UCSD-AML1 (cell line): Measurements from ENCODE around the gene CCDC78.
"Not testable (repeated sequence)": the region's sequence is repeated elsewhere in the genome, so short reads cannot be mapped to it uniquely, and the experiment has no call there.

Experiments
- DNase-seq: peaks from one replicate; lab custom pipeline; 2025; ENCODE audit not compliant: unreplicated experiment; lab: John Stamatoyannopoulos, UW

Gene CCDC78

GRCh38 chr16:761625-762513 lies 35.6 kb upstream of the CCDC78 start:
- DNase-seq, result no peak

- no peak for DNase-seq
These were observed 34.5 kb upstream of the CCDC78 start, which contains the start of gene MSLN for GRCh38 chr16:760545-761343. Gene MSLN (plus strand): TSS chr16:760734. CDS start chr16:762681, 1,947 bp downstream.

DNA sequence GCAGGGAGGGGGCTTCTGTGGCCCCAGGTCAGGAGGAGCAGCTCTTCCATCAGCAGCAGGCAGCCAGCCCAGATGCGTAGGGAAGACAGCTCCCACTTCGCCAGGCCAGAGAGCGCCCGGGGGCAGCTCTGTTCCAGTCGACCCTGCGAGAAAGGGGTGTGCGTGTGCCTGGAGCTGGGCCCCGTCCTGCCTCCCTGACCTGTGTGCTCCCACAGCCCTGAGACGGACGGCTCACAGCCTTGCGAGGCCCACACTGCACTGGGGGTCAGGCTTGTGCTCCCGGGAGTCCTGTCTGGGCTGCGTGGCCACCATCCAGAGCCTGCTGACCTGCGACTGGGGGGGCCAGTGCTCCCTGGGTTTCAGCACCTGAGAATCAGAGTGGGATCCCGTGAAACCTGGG lies 33.8 kb upstream of the CCDC78 start:
- DNase-seq, result no peak

DNA sequence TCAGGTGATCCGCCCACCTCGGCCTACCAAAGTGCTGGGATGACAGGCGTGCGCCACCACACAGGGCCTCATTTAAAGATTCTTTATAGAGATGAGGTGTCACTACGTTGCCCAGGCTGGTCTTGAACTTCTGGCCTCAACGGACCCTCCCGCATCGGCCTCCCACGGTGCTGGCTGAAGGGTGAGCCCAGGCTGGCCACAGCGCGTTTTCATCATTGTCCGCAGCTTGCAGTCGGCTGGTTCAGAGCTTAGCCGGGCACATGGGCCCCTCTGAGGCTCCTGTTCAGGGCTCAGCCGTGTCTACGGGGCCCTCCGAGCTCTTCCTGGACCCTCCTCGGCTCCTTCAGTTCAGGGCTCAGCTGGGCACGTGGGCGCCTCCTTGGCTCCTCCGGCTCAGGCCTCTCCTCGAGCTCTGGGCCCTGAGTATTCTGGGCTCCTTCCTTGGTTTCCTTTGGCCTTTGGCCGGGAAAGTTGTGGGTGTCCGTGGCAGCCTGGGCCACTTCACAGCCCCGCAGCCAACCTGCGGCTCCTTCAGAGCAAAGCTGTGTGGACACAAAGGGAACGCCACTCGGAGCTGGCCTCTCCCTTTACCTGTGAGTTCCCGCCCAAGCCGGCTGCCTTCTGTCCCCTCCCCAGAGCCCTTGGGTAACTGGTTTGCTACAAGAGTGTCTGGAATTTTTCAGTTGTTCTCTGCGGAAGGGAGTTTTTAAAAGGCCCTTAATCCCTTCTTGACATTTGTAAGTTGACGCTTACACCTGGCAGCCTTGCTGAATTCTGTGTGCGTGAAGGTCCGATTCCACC lies 33.1 kb upstream of the CCDC78 start:
- no peak for DNase-seq

GRCh38 chr16:756428-756827 lies 30.2 kb upstream of the CCDC78 start:
- no peak for DNase-seq

DNA sequence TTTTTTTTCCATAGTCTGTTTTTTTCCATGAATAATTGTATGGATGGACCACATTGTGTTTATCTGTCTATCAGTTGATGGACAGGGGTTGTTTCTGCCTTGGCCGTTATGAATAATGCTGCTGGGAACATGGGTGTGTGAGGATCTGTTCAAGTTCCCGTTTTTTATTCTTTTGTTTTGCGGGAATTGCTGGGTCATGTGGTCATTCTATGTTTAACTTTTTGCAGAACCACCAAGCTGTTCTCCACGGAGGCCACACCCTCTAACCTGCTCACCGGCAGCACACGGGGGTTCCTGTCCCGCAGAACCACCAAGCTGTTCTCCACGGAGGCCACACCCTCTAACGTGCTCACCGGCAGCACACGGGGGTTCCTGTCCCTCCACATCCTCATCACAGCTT lies 28.4 kb upstream of the CCDC78 start:
- peak; percentile 49 for DNase-seq

- DNase-seq, result not testable (repeated sequence)
These were observed 27.9 kb upstream of the CCDC78 start for GRCh38 chr16:754121-754607.

GRCh38 chr16:752007-752312 lies 25.7 kb upstream of the CCDC78 start:
- DNase-seq, result no peak

DNA sequence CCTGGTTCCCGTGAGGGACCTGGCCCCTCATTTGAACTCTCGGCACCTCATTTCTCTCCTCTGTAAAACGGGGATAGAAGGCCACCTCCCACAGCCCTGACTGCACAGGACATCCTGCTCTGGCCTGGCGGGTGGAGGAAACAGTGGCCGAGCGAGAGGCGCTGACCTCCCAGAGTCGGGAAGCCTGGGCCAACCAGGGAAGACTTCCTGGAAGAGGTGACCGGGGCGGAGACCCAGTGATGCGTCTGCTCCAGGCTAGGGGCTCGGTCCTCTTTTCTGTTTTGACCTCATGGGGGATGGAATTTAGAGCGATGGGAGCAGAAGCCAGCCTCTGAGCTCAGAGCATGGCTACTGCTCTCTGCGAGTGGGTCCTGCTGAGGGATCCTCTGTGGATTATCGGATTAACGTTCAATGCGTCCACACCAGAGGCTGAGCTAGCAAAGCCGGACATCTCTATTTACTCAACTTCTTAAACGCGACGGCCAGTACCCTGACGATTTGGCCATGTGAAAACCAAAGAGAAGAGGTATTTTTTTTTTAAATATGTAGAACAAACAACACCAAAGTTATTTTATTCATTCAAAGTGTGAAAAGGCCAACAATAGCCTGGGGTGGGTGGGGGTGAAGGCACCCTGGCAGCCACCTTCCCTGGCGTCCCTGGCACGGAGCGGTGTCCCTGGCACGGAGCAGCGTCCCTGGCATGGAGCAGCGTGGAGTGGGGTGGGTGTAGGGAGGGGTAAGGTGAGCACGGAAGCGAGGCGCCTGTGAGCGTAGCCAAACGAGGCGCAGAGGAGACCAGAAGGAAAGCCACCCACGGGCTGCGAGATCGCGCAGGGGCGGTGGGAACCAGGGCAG lies 25.1 kb upstream of the CCDC78 start:
- no peak for DNase-seq

GRCh38 chr16:750485-750884 lies 24.2 kb upstream of the CCDC78 start:
- DNase-seq, result no peak

GRCh38 chr16:749010-749409 lies 22.8 kb upstream of the CCDC78 start:
- DNase-seq, result no peak

GRCh38 chr16:747978-748746 lies 21.9 kb upstream of the CCDC78 start:
- DNase-seq, result no peak

DNA sequence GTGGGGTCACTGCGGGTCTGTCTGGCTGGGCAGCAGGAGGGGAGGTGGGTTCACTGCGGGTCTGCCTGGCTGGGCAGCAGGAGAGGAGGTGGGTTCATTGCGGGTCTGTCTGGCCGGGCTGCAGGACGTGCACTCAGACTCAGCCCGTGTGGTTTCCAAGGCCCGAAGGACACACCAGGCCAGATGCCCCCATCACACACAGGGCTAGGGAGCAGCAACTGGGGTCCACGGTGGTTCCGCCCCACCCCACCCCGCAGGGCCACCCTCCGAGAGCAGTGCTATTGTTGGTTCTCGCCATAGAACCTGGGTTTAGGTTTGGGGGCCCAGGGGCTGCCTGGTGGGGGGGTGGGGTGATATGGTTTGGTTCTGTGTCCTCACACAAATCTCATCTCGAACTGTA lies 20.4 kb upstream of the CCDC78 start:
- DNase-seq, result no peak

DNA sequence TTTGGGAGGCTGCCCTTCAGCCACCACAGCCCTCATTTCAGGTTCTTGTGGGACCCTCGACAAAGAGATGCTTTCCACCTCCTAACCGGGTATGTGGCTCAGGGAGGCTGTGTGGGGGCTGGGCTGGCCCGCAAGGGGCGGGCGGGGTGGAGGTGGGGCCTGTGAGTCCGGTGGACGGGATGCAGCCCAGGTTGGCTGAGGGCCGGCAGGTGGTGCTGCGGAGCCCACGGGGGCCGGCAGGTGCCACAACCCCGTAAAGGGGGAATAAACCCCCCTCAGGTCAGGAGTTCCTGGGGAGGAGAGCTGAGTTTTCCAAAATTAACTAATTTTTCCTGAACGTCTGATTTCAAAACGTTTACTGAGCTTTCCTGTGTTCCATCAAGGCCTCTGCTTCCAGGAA lies 19.5 kb upstream of the CCDC78 start:
- DNase-seq, result peak; percentile 21

GRCh38 chr16:743794-744500 lies 17.7 kb upstream of the CCDC78 start:
- no peak for DNase-seq

- not testable (repeated sequence) for DNase-seq
These were observed 16.7 kb upstream of the CCDC78 start for GRCh38 chr16:742894-743293.

GRCh38 chr16:741986-742629 lies 15.9 kb upstream of the CCDC78 start:
- DNase-seq, result no peak

DNA sequence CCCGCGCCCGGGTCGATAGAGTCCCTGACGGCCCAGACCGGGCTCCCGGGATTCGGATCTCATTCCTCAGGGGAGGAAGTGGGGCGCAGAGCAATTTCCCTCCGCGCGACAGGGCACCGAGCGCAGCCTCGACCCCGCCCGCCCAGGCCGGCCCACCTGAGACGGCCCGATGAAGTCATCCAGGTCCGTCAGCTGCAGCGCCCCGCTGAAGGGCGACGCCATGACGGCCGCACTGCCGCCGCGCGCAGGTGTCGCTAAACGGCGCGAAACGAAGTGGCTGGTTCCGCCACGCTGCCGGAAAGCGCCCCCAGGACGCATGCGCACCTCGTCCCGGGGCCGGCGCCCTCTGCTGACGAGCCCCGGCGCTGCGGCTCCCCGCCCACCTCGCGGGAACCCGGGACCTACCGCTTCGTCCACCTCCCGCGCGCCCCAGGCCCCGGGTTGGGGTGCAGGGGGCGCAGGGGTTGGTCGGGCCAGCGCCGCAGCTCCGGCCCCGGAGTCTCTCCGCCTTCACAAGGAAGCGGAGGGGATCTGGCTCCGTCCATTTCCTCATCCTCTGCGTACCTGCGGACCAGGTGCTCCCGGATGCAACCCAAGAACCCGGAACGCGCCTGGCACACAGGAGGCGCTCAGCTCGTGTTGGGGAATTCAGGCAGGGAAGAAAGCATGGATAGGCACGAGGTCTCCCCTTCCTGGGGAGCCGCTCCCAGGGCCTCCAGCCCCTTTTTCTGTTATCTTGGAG lies 14.7 kb upstream of the CCDC78 start, which contains the start of gene CIAO3:
CIAO3 (minus strand) TSS at position 234 of the 742 bp plus-strand sequence; CDS start at position 222, 12 bp downstream.
- peak; percentile 91 for DNase-seq
